Aorta (tissue), 5 donors: Measurements from ENCODE around the gene RASA3. TPM values are rescaled to one million over a fixed set of nuclear protein-coding genes. Genes with fewer than 3 reads are reported as not detected.

ENCODE experiments used
- ATAC-seq: fragments of 200-7000 bp; cut with Tn5 transposase; one replicate; pipeline ENCODE4 v1.9.1; 2022; ENCODE audit warnings: moderate library complexity; ENCODE audit not compliant: low FRiP score
- DNase-seq, 2 donors: peaks; one replicate each; pipeline ENCODE4 v3.0.0-alpha.2; 2020
- H3K27ac ChIP-seq, 2 donors: one replicate each; pipeline ENCODE4 v1.5.1; 2013; ENCODE audit warnings: low read length in 2 of 2, mild to moderate bottlenecking in 2 of 2, moderate library complexity in 2 of 2, control low read depth in 1 of 2, inconsistent platforms in 1 of 2, low read depth in 1 of 2
- H3K27me3 ChIP-seq, 2 donors: one replicate each; pipeline ENCODE4 v1.6.1; 2013; ENCODE audit warnings: control low read depth in 1 of 2, low read length in 1 of 2, mild to moderate bottlenecking in 1 of 2, moderate library complexity in 1 of 2; ENCODE audit not compliant: insufficient read depth in 2 of 2, control insufficient read depth in 1 of 2
- H3K36me3 ChIP-seq, 2 donors: one replicate each; pipeline ENCODE4 v1.6.1; 2013; ENCODE audit warnings: control low read depth in 1 of 2, low read length in 1 of 2, mild to moderate bottlenecking in 1 of 2; ENCODE audit not compliant: insufficient read depth in 2 of 2, control insufficient read depth in 1 of 2
- H3K4me1 ChIP-seq, 2 donors: one replicate each; pipeline ENCODE4 v1.6.1; 2013; ENCODE audit warnings: low read length in 2 of 2, control low read depth in 1 of 2, mild to moderate bottlenecking in 1 of 2, moderate library complexity in 1 of 2; ENCODE audit not compliant: insufficient read depth in 2 of 2, control insufficient read depth in 1 of 2
- H3K4me3 ChIP-seq, 2 donors: one replicate each; pipeline ENCODE4 v1.5.1; 2013; ENCODE audit warnings: low read length in 2 of 2, control low read depth in 1 of 2, mild to moderate bottlenecking in 1 of 2
- H3K9me3 ChIP-seq: one replicate; pipeline ENCODE4 v1.6.1; 2013; ENCODE audit warnings: mild to moderate bottlenecking, low read length; ENCODE audit not compliant: control insufficient read depth
- WGBS, 2 donors: extraction: QIAGEN DNeasy Blood & Tissue Kit; methylation state at CpG; one replicate each; pipeline ENCODE4 v1.1.7; 2013; 5-methylcytosine and 5-hydroxymethylcytosine counted together
- intact Hi-C, 2 donors: fragments of 100-400 bp; cut with DNase I; formaldehyde crosslinking; loops; one replicate each; pipeline versions ENCODE4 v1.14.2 to v1.15.0; 2022
- polyA plus RNA-seq, 2 donors: library from polyadenylated mRNA; stranded (reverse); fragments of 200-250 nt; gene quantifications; one replicate each; pipeline ENCODE4 v1.2.3, GENCODE V29; 2013
- total RNA-seq, 2 donors: library from RNA; stranded (reverse); fragmentation: NEBNext Ultra II Directional; extraction: Animal tissue kit (Norgen Biotek cat#: 25700); gene quantifications; one replicate each; pipeline ENCODE4 v1.2.1, GENCODE V29; 2021
- donor health status: healthy with polysubstance abuse.
- donor health status: Bipolar disorder and iron deficiency.
- donor health status: DM: no; HTN: no; CAD: no.
- donor health status: DM: no; HTN: no; CAD: no.
- donor health status: DM: yes; HTN: yes; CAD: no.

Gene RASA3
- total and polyA plus RNA-seq, 4 donors = 8.1 to 42.3 (median 28.9) TPM

DNA sequence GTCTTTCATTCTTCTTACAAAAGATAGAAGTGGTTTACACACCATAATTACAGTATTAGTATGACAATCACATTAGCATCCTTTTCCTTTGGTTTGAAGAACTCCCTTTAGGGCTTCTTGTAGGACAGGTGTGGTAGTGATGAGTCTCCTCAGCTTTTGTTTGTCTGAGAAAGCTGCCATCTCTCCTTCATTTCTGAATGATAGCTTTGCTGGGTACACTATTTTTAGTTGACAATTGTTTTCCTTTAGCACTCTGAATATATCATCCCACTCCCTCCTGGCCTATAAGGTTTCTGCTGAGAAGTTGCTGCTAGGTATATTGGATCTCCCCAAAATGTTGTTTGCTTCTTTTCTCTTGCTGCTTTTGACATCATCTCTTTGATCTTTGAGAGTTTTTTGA, 39.3 kb downstream of the RASA3 start:
- no peak overlapping the region for H3K27ac ChIP-seq
- H3K9me3 ChIP-seq = no peaks in the 10 kb centered on the region
- H3K27me3 ChIP-seq = no peaks in the 10 kb centered on the region
- no peaks in the 10 kb centered on the region for H3K4me1 ChIP-seq
- intact Hi-C loops = no loop called here
- H3K4me3 ChIP-seq = no peak overlapping the region
- no peaks in the 10 kb centered on the region for H3K36me3 ChIP-seq
- DNase-seq (no peak), ATAC-seq (no peak)

DNA sequence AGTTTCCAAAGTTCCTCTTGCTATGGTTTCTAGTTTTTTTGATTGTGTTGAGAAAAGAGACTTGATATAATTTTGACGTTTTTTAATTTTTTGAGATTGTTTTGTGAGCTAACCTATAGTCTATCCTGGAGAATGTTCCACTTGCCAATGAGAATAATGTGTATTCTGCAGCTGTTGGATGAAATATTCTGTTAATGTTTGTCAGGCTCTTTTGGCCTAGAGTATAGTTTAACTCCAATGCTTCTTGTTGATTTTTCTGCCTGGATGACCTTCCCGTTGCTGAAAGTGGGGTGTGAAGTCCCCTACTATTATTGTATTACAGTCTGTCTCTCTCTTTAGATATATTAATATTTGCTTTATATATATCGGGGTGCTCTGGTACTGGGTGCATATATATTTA, 40.0 kb downstream of the RASA3 start:
- no peaks in the 10 kb centered on the region for H3K4me1 ChIP-seq
- no peak overlapping the region for H3K27ac ChIP-seq
- no peaks in the 10 kb centered on the region for H3K36me3 ChIP-seq
- DNase-seq (no peak), ATAC-seq (no peak)
- no peaks in the 10 kb centered on the region for H3K27me3 ChIP-seq
- H3K9me3 ChIP-seq = no peaks in the 10 kb centered on the region
- WGBS, 2 donors = 95 to 97% methylated on average over 3 of the region's 3 CpGs
- intact Hi-C loops = no loop called here
- no peak overlapping the region for H3K4me3 ChIP-seq

DNA sequence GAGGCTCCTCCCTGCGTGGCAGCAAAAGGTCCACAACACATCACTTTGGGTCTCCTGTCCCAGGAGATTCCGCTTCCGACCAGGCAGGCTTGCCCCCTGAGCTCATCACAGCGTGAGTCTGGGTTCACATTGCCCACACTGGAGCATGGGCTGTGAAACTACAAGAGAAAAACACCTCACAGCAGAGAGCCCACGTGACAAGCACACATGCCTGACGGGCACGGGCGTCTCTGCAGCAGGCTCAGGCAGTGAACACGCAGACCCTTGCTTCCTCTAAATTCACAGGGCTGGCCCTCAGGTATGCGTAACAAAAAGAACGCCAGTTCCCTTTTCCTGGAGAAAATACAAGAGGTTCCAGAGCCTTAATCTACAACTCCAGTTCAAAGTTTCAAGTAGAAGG, 41.9 kb downstream of the RASA3 start:
- DNase-seq = no peak
- Histone ChIP-seq H3K27ac (no peak overlapping the region), H3K4me1 (no peaks in the 10 kb centered on the region), H3K36me3 (no peaks in the 10 kb centered on the region), H3K4me3 (no peak overlapping the region), H3K27me3 (no peaks in the 10 kb centered on the region), H3K9me3 (no peaks in the 10 kb centered on the region)
- ATAC-seq = no peak
- 85 to 87% methylated on average over 11 of the region's 11 CpGs for WGBS, 2 donors
- intact Hi-C loops = no loop called here

DNA sequence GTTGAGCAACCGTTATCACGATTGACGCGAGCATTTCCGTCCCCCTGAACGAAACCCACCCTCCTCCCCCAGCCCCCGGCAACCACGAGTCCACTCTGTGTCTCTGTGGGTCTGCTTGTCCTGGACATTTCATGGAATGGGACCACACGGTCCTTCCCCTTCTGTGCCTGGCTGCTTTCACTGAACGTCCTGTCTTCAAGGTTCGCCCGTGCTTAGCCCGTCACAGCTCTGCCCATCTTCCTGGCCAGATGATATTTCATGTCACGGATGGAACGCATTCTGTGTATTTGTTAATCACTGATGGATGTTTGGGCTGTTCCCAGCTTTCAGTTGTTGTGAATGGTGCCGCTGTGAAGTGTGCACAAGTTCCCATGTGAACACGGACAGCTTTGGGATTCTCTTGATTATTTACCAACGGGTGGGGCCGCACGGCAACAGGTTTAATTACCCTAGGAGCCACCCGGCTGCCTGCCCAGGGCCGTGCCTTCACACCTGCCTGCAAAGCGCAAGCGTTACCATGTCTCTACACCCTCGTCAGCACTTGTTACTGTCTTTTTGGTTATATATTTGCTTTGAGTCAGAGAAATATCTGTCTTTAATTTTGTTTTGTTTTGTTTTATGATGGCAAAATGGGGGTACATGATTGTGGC, 42.5 kb downstream of the RASA3 start:
- 93 to 94% methylated on average over 25 of the region's 25 CpGs for WGBS, 2 donors
- ATAC-seq (no peak), DNase-seq (no peak)
- H3K4me3 ChIP-seq = no peak overlapping the region
- H3K27ac ChIP-seq = no peak overlapping the region
- no peaks in the 10 kb centered on the region for H3K27me3 ChIP-seq
- H3K9me3 ChIP-seq = no peaks in the 10 kb centered on the region
- no peaks in the 10 kb centered on the region for H3K36me3 ChIP-seq
- intact Hi-C loops = no loop called here
- no peaks in the 10 kb centered on the region for H3K4me1 ChIP-seq

DNA sequence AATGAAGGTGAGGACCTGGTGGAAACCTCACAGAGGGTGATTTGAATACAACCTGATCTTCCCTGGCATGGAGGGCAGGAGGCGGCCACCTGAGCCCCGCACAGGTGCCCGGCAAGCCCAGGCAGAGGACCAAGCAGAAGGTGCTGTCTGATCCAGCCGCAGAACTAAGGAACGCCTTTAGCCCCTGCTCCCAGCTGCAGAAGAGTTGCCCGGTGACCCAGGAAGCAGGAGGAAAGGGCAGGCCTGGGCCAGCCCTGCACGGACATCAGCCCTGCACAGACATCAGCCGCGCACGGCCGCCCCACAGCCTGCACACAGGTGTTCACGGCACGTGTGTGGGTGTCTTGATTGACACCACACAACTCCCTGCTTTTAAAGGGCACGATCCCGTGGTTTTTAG, 43.1 kb downstream of the RASA3 start:
- DNase-seq = peak in 1 of 2 donors; percentile 50
- WGBS, 2 donors = 85 to 90% methylated on average over 15 of the region's 15 CpGs
- H3K4me3 ChIP-seq = no peak overlapping the region
- H3K36me3 ChIP-seq = no peaks in the 10 kb centered on the region
- intact Hi-C loops = no loop called here
- H3K27me3 ChIP-seq = no peaks in the 10 kb centered on the region
- no peaks in the 10 kb centered on the region for H3K4me1 ChIP-seq
- no peaks in the 10 kb centered on the region for H3K9me3 ChIP-seq
- no peak for ATAC-seq
- no peak overlapping the region for H3K27ac ChIP-seq

DNA sequence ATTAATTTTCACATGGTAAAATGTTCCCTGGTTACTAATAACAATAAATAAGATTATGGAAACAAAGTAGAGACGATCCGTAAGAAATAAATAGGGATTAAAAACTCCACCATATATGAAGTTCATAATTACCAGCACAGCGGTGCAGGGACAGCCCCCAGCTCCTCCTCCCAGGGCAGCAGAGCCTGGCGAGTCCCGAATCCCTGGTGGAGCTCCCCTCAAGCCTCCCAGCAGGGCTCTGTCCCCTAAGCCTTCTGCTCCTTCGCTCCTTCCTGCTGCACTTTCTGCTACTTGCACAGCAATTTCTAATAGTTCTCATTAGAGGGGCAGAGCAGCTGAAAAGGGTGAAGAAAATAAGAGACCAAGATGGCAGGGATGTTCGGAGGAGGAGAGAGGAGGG, 43.6 kb downstream of the RASA3 start:
- H3K27me3 ChIP-seq = no peaks in the 10 kb centered on the region
- no peaks in the 10 kb centered on the region for H3K9me3 ChIP-seq
- 91 to 94% methylated on average over 7 of the region's 7 CpGs for WGBS, 2 donors
- no peaks in the 10 kb centered on the region for H3K4me1 ChIP-seq
- no peak overlapping the region for H3K27ac ChIP-seq
- ATAC-seq (no peak), DNase-seq (peak in 1 of 2 donors; percentile 52)
- H3K4me3 ChIP-seq = no peak overlapping the region
- no peaks in the 10 kb centered on the region for H3K36me3 ChIP-seq
- intact Hi-C loops = no loop called here

DNA sequence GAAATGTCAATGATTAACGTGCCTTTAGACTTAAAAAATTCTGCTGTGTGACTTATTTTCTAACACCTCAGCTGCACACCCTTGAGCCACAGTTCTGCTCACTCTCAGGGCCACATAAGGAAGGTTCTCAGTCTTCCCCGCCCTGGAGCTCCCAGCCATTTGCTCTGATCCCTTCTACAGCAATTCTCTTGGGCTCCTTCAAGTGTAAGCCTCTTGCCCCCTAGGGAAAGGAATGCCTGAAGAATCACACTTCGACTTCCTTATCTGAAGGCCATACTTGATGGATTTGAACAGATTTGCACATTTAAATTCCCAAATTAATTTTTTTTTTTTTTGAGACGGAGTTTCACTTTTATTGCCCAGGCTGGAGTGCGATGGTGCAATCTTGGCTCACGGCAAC, 44.2 kb downstream of the RASA3 start:
- no peaks in the 10 kb centered on the region for H3K36me3 ChIP-seq
- no peaks in the 10 kb centered on the region for H3K27me3 ChIP-seq
- ATAC-seq (no peak), DNase-seq (no peak)
- intact Hi-C loops = no loop called here
- 86 to 88% methylated on average over 6 of the region's 6 CpGs for WGBS, 2 donors
- H3K27ac ChIP-seq = no peak overlapping the region
- H3K9me3 ChIP-seq = no peaks in the 10 kb centered on the region
- no peak overlapping the region for H3K4me3 ChIP-seq
- H3K4me1 ChIP-seq = no peaks in the 10 kb centered on the region

DNA sequence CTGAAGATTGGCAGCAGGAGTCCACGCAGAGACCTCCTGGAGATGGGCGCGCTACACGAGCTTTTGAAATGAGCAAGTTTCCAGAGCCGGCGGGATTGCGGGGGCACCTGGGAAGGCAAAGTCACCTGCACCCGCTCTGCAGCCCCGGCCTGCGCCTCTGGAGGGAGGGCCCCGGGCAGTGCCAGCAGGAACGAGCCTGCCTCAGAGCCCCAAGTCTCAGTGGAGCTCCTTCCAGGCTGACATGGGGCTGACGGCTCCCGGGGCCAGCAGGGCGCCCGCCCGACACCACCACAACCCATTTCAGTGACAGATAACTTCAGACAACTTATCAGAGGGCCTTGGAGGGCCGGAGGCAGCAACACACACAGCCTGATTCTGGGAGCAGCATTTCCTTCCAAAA, 45.0 kb downstream of the RASA3 start:
- Histone ChIP-seq H3K4me1 (no peaks in the 10 kb centered on the region), H3K4me3 (no peak overlapping the region), H3K27ac (no peak overlapping the region), H3K27me3 (no peaks in the 10 kb centered on the region), H3K9me3 (no peaks in the 10 kb centered on the region), H3K36me3 (no peaks in the 10 kb centered on the region)
- 91% methylated on average over 18 of the region's 18 CpGs for WGBS, 2 donors
- ATAC-seq = no peak
- DNase-seq = no peak
- intact Hi-C loops = no loop called here

DNA sequence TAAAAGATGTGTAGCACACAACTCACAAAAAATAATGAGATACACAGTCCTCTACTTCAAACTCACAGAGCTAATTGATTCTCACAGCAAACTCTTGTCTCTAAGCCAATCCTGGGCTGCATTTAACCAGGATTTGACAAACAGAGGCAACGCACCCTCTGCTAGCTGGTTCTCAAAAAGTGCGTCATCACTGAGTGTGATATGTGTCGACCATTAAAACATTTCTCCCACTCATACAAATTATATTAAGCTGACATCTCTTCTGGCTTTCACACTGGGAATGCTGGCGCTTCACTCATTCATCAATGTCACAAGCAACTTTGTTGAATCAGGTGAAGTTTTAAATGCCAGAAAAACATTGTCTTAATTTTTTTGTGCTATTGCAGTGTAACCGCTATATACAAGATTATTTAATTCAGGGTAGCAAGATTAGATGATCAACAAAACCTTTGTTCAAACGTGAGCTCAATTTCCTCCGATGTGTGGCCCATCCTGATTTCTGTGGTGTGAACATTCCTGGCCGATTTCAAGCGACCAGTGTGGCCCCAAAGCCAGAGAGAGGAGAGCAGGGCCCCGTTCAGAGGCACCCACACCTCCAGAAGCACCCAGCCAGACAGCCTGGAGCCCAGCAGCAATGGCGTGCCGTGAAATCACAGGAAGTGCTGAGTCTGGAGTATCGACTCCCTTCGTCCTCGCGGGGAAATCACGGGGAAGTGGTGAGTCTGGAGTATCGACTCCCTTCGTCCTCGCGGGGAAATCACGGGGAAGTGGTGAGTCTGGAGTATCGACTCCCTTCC, 49.4 kb downstream of the RASA3 start:
- Histone ChIP-seq H3K27me3 (no peaks in the 10 kb centered on the region), H3K4me1 (no peaks in the 10 kb centered on the region), H3K27ac (no peak overlapping the region), H3K36me3 (no peaks in the 10 kb centered on the region), H3K9me3 (no peaks in the 10 kb centered on the region), H3K4me3 (no peak overlapping the region)
- intact Hi-C loops = no loop called here
- 89 to 91% methylated on average over 23 of the region's 23 CpGs for WGBS, 2 donors
- DNase-seq = no peak
- ATAC-seq = no peak
